ENCODE data around the gene VARS1. TPM values are rescaled to one million over a fixed set of nuclear protein-coding genes. Genes with fewer than 3 reads are reported as not detected.
A peak's percentile ranks its signal among the peaks of the same experiment; 100 is the strongest.
"Not testable (repeated sequence)": the region's sequence is repeated elsewhere in the genome, so short reads cannot be mapped to it uniquely, and the experiment has no call there.

Gene VARS1
- total and polyA plus RNA-seq, 2 experiments from 2014 or later = 39.1 to 47.6 TPM

DNA sequence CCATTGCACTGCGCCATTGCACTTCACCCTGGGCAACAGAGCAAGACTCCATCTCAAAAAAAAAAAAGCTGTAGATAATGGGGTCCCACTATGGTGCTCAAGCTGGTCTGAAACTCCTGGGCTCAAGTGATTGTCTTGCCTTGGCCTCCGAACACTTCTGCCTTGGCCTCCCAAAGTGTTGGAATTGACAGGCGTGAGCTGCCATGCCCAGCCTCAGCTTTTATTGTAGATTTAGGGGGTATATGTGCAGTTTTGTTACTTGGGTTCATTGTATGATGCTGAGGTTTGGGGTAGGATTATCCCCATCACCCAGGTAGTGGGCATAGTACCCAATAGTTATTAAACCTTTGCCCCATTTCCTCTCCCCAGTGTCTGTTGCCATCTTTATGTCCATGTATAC lies 43.4 kb upstream of the VARS1 start:
- no peaks in the 10 kb centered on the region for H3K9me3 ChIP-seq (ENCODE audit: low read depth)
- WGBS, 2 experiments (ENCODE audit: low coverage in 1 of 2, low lambda C conversion rate in 2 of 2, missing lambda C conversion rate in 2 of 2) = 81 to 90% methylated on average over 3 of the region's 3 CpGs
- peaks cover 29% of the 10 kb centered on the region for H3K4me1 ChIP-seq (ENCODE audit: insufficient read depth)
- no peak for TF ChIP-seq EZH2 (IDR thresholded peaks at IDR 0.05; ENCODE audit: insufficient read depth, poor library complexity, severe bottlenecking)
- no peak for TF ChIP-seq EZH2phosphoT487 (IDR thresholded peaks at IDR 0.05; ENCODE audit: insufficient read depth, low read depth)
- H3K9me2 ChIP-seq (ENCODE audit: insufficient read depth) = no peaks in the 10 kb centered on the region
- no peak overlapping the region for H2AFZ ChIP-seq
- peaks cover 63% of the 10 kb centered on the region for H3F3A ChIP-seq (ENCODE audit: insufficient read depth)
- H3K36me3 ChIP-seq (ENCODE audit: low read depth) = peaks cover 51% of the 10 kb centered on the region
- peaks cover 16% of the 10 kb centered on the region for H4K20me1 ChIP-seq (ENCODE audit: insufficient read depth)
- peaks cover 55% of the 10 kb centered on the region for H3K79me2 ChIP-seq (ENCODE audit: insufficient read depth)
- no peaks in the 10 kb centered on the region for H3K27me3 ChIP-seq (replicated peaks; ENCODE audit: insufficient read depth)
- no peak for DNase-seq
- H3K9ac ChIP-seq = peak overlapping the region; percentile 96
- H3K4me2 ChIP-seq (ENCODE audit: unreplicated experiment) = no peak overlapping the region
- H3K4me3 ChIP-seq = 0 out of 2 replicates have a peak overlapping the region, but pooled peaks have one; percentile 88
- in situ Hi-C loops (cut with MboI) = no loop called here
- H3K27ac ChIP-seq = no peak overlapping the region

DNA sequence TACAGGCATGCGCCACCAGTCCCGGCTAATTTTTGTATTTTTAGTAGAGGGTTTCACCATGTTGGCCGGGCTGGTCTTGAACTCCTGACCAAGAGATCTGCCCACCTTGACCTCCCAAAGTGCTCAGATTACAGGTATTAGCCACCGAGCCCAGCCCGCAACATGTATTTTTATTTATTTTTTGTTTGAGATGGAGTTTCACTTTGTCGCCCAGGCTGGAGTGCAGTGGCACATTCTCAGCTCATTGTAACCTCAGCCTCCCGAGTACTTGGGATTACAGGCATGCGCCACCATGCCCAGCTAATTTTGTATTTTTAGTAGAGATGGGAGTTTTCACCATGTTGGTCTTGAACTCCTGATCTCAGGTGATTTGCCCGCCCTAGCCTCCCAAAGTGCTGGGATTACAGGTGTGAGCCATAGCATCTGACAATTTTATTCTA lies 42.6 kb upstream of the VARS1 start:
- 77 to 81% methylated on average over 9 of the region's 9 CpGs for WGBS, 2 experiments (ENCODE audit: low coverage in 1 of 2, low lambda C conversion rate in 2 of 2, missing lambda C conversion rate in 2 of 2)

DNA sequence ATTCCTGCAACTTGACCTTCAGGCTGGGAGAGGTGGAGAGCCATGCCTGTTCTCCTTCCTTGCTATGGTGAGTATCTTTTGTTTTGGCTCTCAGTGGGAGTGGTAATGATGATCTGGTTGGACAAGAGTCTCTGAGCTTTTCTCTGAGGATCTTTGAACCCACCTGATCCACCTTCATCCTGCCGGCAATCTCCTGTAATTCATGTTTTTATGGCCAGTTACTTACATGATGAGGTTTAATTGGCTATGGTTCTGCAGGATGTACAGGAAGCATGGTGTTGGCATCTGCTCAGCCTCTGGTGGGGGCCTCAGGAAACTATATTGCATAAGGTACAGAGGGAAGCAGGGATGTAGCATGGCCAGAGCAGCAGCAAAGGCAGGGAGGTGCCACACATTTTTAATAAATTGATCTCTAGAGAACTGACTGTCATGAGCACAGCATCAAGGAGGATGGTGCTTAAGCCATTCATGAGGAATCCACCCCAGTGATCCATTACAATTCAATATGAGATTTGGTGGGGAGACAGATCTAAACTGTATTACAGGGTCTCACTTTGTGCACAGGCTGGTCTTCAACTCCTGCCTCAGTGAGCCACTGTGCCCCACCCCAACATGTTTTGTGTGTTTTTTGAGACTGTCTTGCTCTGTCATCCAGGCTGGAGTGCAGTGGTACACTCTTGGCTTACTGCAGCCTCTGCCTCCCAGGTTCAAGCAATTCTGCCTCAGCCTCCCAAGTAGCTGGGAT lies 42.0 kb upstream of the VARS1 start:
- Histone ChIP-seq H3F3A (ENCODE audit: insufficient read depth) (peaks cover 63% of the 10 kb centered on the region), H4K20me1 (ENCODE audit: insufficient read depth) (peaks cover 16% of the 10 kb centered on the region), H3K9ac (peak overlapping the region; percentile 96), H3K27me3 (replicated peaks; ENCODE audit: insufficient read depth) (no peaks in the 10 kb centered on the region), H3K4me2 (ENCODE audit: unreplicated experiment) (peak overlapping the region; percentile 99), H3K9me2 (ENCODE audit: insufficient read depth) (no peaks in the 10 kb centered on the region), H3K9me3 (ENCODE audit: low read depth) (no peaks in the 10 kb centered on the region), H3K4me1 (ENCODE audit: insufficient read depth) (peaks cover 31% of the 10 kb centered on the region), H3K36me3 (ENCODE audit: low read depth) (peaks cover 51% of the 10 kb centered on the region), H2AFZ (no peak overlapping the region), H3K27ac (peak overlapping the region; percentile 93), H3K79me2 (ENCODE audit: insufficient read depth) (peaks cover 68% of the 10 kb centered on the region), H3K4me3 (peak overlapping the region; percentile 88)
- DNase-seq = peak; percentile 29
- WGBS, 2 experiments (ENCODE audit: low coverage in 1 of 2, low lambda C conversion rate in 2 of 2, missing lambda C conversion rate in 2 of 2) = 0 to 4% methylated on average over 1 of the region's 1 CpG
- no peak for TF ChIP-seq EZH2 (IDR thresholded peaks at IDR 0.05; ENCODE audit: insufficient read depth, poor library complexity, severe bottlenecking)
- no peak for TF ChIP-seq EZH2phosphoT487 (IDR thresholded peaks at IDR 0.05; ENCODE audit: insufficient read depth, low read depth)
- in situ Hi-C loops (cut with MboI) = no loop called here

More for the DNA sequence above, 42.6 kb upstream of the VARS1 start:
- Histone ChIP-seq H3K4me3 (peak overlapping the region; percentile 88), H3K9ac (peak overlapping the region; percentile 96), H3F3A (ENCODE audit: insufficient read depth) (peaks cover 63% of the 10 kb centered on the region), H4K20me1 (ENCODE audit: insufficient read depth) (peaks cover 16% of the 10 kb centered on the region), H3K79me2 (ENCODE audit: insufficient read depth) (peaks cover 63% of the 10 kb centered on the region), H3K4me1 (ENCODE audit: insufficient read depth) (peaks cover 31% of the 10 kb centered on the region), H3K36me3 (ENCODE audit: low read depth) (peaks cover 51% of the 10 kb centered on the region), H3K4me2 (ENCODE audit: unreplicated experiment) (peak overlapping the region; percentile 99)
- H3K9me3 ChIP-seq (ENCODE audit: low read depth); H3K9me2 ChIP-seq (ENCODE audit: insufficient read depth); in situ Hi-C loops (cut with MboI); H3K27me3 ChIP-seq (replicated peaks; ENCODE audit: insufficient read depth); H3K27ac ChIP-seq; DNase-seq; H2AFZ ChIP-seq: not testable (repeated sequence)

DNA sequence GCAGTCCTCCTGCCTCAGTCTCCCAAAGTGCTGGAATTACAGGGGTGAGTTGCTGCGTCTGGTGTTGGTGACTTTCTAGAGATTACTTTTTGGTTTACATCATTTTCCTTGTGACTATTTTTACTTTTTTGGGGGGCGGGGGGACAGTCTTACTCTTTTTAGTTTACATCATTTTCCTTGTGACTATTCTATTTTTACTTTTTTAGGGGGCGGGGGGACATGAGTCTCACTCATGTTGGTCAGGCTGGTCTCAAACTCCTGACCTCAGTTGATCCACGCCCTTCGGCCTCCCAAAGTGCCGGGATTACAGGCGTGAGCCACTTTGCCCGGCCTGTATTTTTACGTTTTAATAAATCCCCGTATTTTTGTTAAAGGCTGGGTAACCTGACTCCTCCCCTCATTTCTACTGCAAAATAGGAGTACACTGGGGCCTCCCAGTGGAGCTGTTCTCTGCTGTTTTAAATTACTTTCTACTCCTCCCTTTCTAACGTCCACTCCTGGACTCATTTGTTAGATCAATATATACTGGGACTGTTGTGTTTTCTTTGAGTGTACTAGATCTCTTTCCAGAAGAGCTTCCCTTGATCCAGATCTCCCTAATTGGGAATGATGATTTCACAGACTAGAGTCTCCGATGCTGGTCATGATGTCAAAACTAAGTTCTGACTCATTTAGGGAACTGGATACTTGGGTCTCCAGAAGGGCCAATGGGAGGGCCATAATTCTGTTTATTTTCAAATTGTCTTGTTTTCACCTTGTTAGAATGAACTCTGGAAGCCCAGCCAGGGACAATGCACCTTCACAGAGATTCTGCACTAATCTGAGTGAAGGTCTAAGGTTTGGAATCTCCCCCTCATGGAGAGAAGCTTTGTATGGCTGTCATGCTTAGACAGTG lies 41.2 kb upstream of the VARS1 start:
- WGBS, 2 experiments (ENCODE audit: low coverage in 1 of 2, low lambda C conversion rate in 2 of 2, missing lambda C conversion rate in 2 of 2) = 2% methylated on average over 12 of the region's 12 CpGs
- no peaks in the 10 kb centered on the region for H3K9me2 ChIP-seq (ENCODE audit: insufficient read depth)
- peak overlapping the region; percentile 93 for H3K27ac ChIP-seq
- peaks cover 61% of the 10 kb centered on the region for H3F3A ChIP-seq (ENCODE audit: insufficient read depth)
- H4K20me1 ChIP-seq (ENCODE audit: insufficient read depth) = peaks cover 16% of the 10 kb centered on the region
- no peak overlapping the region for H2AFZ ChIP-seq
- peak overlapping the region; percentile 96 for H3K9ac ChIP-seq
- peak overlapping the region; percentile 88 for H3K4me3 ChIP-seq
- TF ChIP-seq EZH2phosphoT487 (IDR thresholded peaks at IDR 0.05; ENCODE audit: insufficient read depth, low read depth) = no peak
- TF ChIP-seq EZH2 (IDR thresholded peaks at IDR 0.05; ENCODE audit: insufficient read depth, poor library complexity, severe bottlenecking) = no peak
- in situ Hi-C loops (cut with MboI) = no loop called here
- peaks cover 51% of the 10 kb centered on the region for H3K36me3 ChIP-seq (ENCODE audit: low read depth)
- H3K9me3 ChIP-seq (ENCODE audit: low read depth) = no peaks in the 10 kb centered on the region
- peak; percentile 74 for DNase-seq
- H3K4me1 ChIP-seq (ENCODE audit: insufficient read depth) = peaks cover 33% of the 10 kb centered on the region
- no peaks in the 10 kb centered on the region for H3K27me3 ChIP-seq (replicated peaks; ENCODE audit: insufficient read depth)
- H3K79me2 ChIP-seq (ENCODE audit: insufficient read depth) = peaks cover 76% of the 10 kb centered on the region
- peak overlapping the region; percentile 99 for H3K4me2 ChIP-seq (ENCODE audit: unreplicated experiment)
